Skeletal muscle tissue (tissue), 4 donors: ENCODE measurements around the gene SLX4IP. TPM values are rescaled to one million over a fixed set of nuclear protein-coding genes. Genes with fewer than 3 reads are reported as not detected.
"Not testable (repeated sequence)": the region's sequence is repeated elsewhere in the genome, so short reads cannot be mapped to it uniquely, and the experiment has no call there.

Experiments used
- H3K27ac ChIP-seq: one replicate; pipeline ENCODE4 v1.7.0; 2013; ENCODE audit warnings: mild to moderate bottlenecking, low read depth, low read length, inconsistent platforms
- H3K27me3 ChIP-seq, 3 donors: one replicate each; pipeline ENCODE4 v1.7.0; 2013; ENCODE audit warnings: low read length in 3 of 3; ENCODE audit not compliant: control insufficient read depth in 3 of 3, insufficient read depth in 3 of 3
- H3K36me3 ChIP-seq, 3 donors: one replicate each; pipeline ENCODE4 v1.7.0; 2013; ENCODE audit warnings: low read length in 3 of 3; ENCODE audit not compliant: control insufficient read depth in 3 of 3, insufficient read depth in 3 of 3
- H3K4me1 ChIP-seq, 3 donors: one replicate each; pipeline ENCODE4 v1.7.0; 2013; ENCODE audit warnings: low read length in 3 of 3, mild to moderate bottlenecking in 3 of 3; ENCODE audit not compliant: control insufficient read depth in 3 of 3, insufficient read depth in 3 of 3
- H3K4me3 ChIP-seq, 3 donors: one replicate each; pipeline ENCODE4 v1.7.0; 2013; ENCODE audit warnings: low read length in 3 of 3
- H3K9ac ChIP-seq, 3 donors: one replicate each; pipeline ENCODE4 v1.7.0; 2013; ENCODE audit warnings: low read length in 3 of 3, mild to moderate bottlenecking in 3 of 3, moderate library complexity in 2 of 3, low read depth in 1 of 3
- H3K9me3 ChIP-seq, 3 donors: one replicate each; pipeline ENCODE4 v1.7.0; 2013; ENCODE audit warnings: low read length in 3 of 3; ENCODE audit not compliant: control insufficient read depth in 3 of 3
- total RNA-seq: library from RNA; depleted of rRNA; stranded (reverse); fragments of >200 nt; gene quantifications from one replicate; pipeline ENCODE4 v1.2.3, GENCODE V29; 2014
- donor health status: Osteomylitis.

SLX4IP gene
- total RNA-seq, 1 donor from 2014 or later = 4.2 TPM

DNA sequence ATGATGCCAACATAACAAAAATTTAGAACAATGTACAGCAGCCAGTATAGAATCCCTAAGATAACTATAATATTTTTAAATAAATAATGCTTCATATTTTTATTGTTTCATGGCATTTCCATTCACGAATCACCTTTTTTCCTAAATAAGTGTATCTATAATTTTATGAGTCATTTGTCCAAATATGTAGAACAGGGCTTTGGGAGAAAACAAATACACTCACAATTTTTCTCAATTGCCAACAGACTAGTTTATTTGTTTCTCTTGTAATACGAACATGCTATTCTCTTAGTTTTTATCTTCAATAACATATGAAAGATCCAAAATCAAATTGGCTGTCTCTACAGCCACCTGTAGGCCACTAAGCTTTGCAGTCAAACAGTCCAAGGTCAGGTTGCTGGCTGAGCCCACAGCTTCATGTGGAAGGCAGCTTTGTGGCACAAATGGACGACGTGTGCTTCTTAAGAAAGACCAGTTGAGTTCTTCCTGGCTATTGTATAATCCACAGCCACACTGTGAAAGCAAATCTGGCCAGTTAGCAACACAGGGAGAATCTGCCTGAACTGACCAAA lies 30.1 kb upstream of the SLX4IP start:
- peaks cover 3 to 13% (median 9%) of the 10 kb centered on the region in 3 donors for H3K36me3 ChIP-seq
- H3K27me3 ChIP-seq = no peaks in the 10 kb centered on the region
- H3K27ac ChIP-seq = no peak overlapping the region
- no peak overlapping the region for H3K9ac ChIP-seq
- H3K9me3 ChIP-seq = no peaks in the 10 kb centered on the region
- no peaks in the 10 kb centered on the region for H3K4me1 ChIP-seq
- H3K4me3 ChIP-seq = no peak overlapping the region

DNA sequence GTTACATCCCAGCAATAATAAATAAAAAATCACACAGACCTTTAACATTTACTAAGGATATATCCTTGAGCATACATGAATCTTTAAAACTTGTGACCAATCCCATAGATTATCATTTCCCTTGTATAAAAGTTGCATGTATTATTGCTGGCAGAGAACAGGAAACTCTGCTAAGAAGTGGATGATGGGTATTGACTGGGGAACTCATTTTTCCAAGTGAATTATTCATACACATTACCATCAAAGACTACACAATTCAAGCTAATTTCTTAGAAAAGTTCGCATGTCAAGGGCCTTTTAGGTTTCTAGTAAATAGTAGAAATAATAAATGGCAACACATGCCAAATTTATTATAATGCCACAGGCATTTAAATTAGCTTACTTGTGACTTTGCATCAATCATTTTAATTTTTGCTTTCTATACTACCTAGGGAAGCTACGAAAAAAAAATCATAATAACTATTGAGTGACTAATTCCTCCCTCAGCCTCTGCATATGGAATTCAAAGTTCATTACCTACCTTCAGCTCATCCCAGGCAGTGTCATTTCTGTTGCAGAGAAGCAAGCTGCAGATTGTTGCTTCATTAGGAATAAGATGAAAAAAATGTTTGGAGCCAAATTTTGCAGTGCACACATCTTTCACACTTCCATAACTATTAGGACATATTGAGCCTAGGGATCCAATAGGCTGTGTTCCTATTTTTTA lies 26.8 kb upstream of the SLX4IP start:
- Histone ChIP-seq H3K4me1 (no peaks in the 10 kb centered on the region), H3K27me3 (no peaks in the 10 kb centered on the region), H3K9me3 (no peaks in the 10 kb centered on the region), H3K9ac (no peak overlapping the region), H3K36me3 (peaks cover 5 to 21% (median 20%) of the 10 kb centered on the region in 3 donors), H3K4me3 (no peak overlapping the region), H3K27ac (no peak overlapping the region)

- H3K9ac ChIP-seq = no peak overlapping the region
- H3K27me3 ChIP-seq = no peaks in the 10 kb centered on the region
- H3K9me3 ChIP-seq = no peaks in the 10 kb centered on the region
- H3K27ac ChIP-seq = no peak overlapping the region
- H3K4me3 ChIP-seq = no peak overlapping the region
- H3K4me1 ChIP-seq = no peaks in the 10 kb centered on the region
- peaks cover 2 to 11% (median 9%) of the 10 kb centered on the region in 3 donors for H3K36me3 ChIP-seq
These were observed 23.4 kb upstream of the SLX4IP start for GRCh38 chr20:10411673-10412072.

GRCh38 chr20:10412591-10413408 lies 22.3 kb upstream of the SLX4IP start:
- Histone ChIP-seq H3K36me3 (peaks cover 2 to 14% (median 11%) of the 10 kb centered on the region in 3 donors), H3K4me3 (no peak overlapping the region), H3K27me3 (no peaks in the 10 kb centered on the region), H3K27ac (no peak overlapping the region), H3K9ac (no peak overlapping the region), H3K4me1 (no peaks in the 10 kb centered on the region), H3K9me3 (no peaks in the 10 kb centered on the region)

DNA sequence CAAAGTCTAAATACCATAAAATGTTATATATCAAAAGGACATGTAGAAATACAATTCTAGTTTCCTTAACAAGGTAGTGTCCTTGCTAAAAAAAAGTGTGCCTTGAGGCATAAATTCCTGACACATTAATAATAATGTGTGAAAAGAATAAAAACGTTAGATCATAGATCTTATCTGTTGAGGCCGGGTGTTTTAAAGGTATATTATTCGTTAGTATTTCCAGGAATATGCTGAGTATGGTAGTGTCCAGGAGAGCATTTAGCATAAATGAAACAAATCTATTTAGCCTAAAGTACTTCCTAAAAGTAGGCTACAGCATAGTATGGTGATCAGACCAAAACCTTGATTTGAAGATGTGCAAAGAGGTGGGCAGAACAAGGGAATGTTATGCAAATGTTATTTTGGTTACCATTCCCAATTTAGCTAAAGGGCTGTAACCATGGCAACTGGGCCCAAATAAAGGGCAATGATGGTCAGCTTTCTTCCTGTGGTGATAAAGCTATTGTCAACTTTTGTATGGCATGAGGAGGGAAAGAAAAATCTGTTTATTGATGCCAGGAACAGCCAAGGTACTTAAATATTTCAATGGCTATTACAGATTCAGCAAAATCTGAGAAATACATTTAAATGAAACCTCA lies 20.0 kb upstream of the SLX4IP start:
- Histone ChIP-seq H3K9ac (no peak overlapping the region), H3K9me3 (no peaks in the 10 kb centered on the region), H3K27me3 (no peaks in the 10 kb centered on the region), H3K27ac (no peak overlapping the region), H3K4me3 (no peak overlapping the region), H3K4me1 (no peaks in the 10 kb centered on the region), H3K36me3 (peaks cover 2 to 14% (median 11%) of the 10 kb centered on the region in 3 donors)

GRCh38 chr20:10417218-10417617 lies 17.9 kb upstream of the SLX4IP start:
- not testable (repeated sequence) for H3K9ac ChIP-seq, H3K9me3 ChIP-seq, H3K27ac ChIP-seq, H3K27me3 ChIP-seq, H3K4me1 ChIP-seq, H3K4me3 ChIP-seq
- peaks cover 2 to 17% (median 10%) of the 10 kb centered on the region in 3 donors for H3K36me3 ChIP-seq

GRCh38 chr20:10419550-10420133 lies 15.5 kb upstream of the SLX4IP start:
- Histone ChIP-seq H3K27me3 (no peaks in the 10 kb centered on the region), H3K9me3 (no peaks in the 10 kb centered on the region), H3K9ac (no peak overlapping the region), H3K4me3 (no peak overlapping the region), H3K27ac (no peak overlapping the region), H3K36me3 (peaks cover 0 to 7% (median 0%) of the 10 kb centered on the region in 3 donors), H3K4me1 (no peaks in the 10 kb centered on the region)

DNA sequence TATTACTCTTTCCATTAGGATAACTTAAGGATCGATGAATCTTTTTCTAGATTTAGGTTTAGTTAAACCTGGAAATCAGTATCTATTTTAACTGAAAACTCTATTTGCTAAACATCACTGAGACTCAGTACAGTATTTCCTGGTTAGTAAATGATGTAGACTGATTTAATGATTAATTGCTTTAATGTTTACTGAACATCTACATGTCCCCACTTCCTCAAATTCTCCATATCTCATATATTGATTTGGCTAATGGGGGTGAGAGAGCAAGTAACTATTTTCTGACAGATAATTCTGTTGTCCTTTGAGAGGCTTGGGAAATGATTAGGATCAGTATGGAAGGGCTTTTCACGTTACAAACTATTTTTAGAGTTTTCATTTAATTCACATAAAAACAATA lies 11.4 kb upstream of the SLX4IP start:
- H3K27me3 ChIP-seq = no peaks in the 10 kb centered on the region

GRCh38 chr20:10427060-10427692 lies 7.9 kb upstream of the SLX4IP start:
- H3K36me3 ChIP-seq = peaks cover 0 to 3% (median 0%) of the 10 kb centered on the region in 3 donors
- no peaks in the 10 kb centered on the region for H3K27me3 ChIP-seq
- no peak overlapping the region for H3K4me3 ChIP-seq
- H3K9me3 ChIP-seq = no peaks in the 10 kb centered on the region
- peaks cover 12 to 17% (median 15%) of the 10 kb centered on the region in 3 donors for H3K4me1 ChIP-seq
- no peak overlapping the region for H3K27ac ChIP-seq
- no peak overlapping the region for H3K9ac ChIP-seq

More for the DNA sequence above, 11.4 kb upstream of the SLX4IP start:
- Histone ChIP-seq H3K4me1 (peaks cover 3 to 10% (median 6%) of the 10 kb centered on the region in 3 donors), H3K36me3 (peaks cover 0 to 3% (median 0%) of the 10 kb centered on the region in 3 donors), H3K4me3 (no peak overlapping the region), H3K9me3 (no peaks in the 10 kb centered on the region), H3K27ac (no peak overlapping the region), H3K9ac (no peak overlapping the region)
